Renal pelvis (tissue), 3 donors: Measurements from ENCODE around the gene BAD. TPM values are rescaled to one million over a fixed set of nuclear protein-coding genes. Genes with fewer than 3 reads are reported as not detected.

Experiments
- polyA plus RNA-seq, 3 donors: library from polyadenylated mRNA; unstranded; fragments of 120-200 nt; gene quantifications; one replicate each; pipeline ENCODE4 v1.2.1, GENCODE V29; 2013; ENCODE audit not compliant: insufficient read length in 3 of 3

BAD gene
- polyA plus RNA-seq, 3 donors: 51.8 to 67.3 (median 61.2) TPM

Other genes with a start within 250 kb of the BAD start
- gene FLRT1, start 248.7 kb downstream of the BAD start, polyA plus RNA-seq: 1 to 10 TPM; 3.3 to 4.0 (median 3.4) TPM
- gene MACROD1, start 118.6 kb downstream of the BAD start, polyA plus RNA-seq: 10 to 100 TPM; 15.2 to 18.9 (median 16.1) TPM
- gene STIP1, start 98.5 kb downstream of the BAD start, polyA plus RNA-seq: 100 to 1,000 TPM; 165 to 203 (median 189) TPM
- gene FERMT3, start 77.9 kb downstream of the BAD start, polyA plus RNA-seq: 1 to 10 TPM; 4.7 to 7.5 (median 5.9) TPM
- 10 to 100 TPM; 50.9 to 53.4 (median 51.8) TPM for gene TRPT1, start 58.5 kb downstream of the BAD start, polyA plus RNA-seq
- 10 to 100 TPM; 27.9 to 34.4 (median 30.1) TPM for gene NUDT22, start 58.4 kb downstream of the BAD start, polyA plus RNA-seq
- gene DNAJC4, start 54.1 kb downstream of the BAD start, polyA plus RNA-seq: 10 to 100 TPM; 63.7 to 79.3 (median 69.9) TPM
- 100 to 1,000 TPM in 1 of 3 donors, 10 to 100 TPM in 2; 92.3 to 102 (median 92.6) TPM for gene VEGFB, start 50.1 kb downstream of the BAD start, polyA plus RNA-seq
- 100 to 1,000 TPM in 2 of 3 donors, 10 to 100 TPM in 1; 98.7 to 122 (median 101) TPM for gene FKBP2, start 43.6 kb downstream of the BAD start, polyA plus RNA-seq
- gene PPP1R14B, start 37.7 kb downstream of the BAD start, polyA plus RNA-seq: 10 to 100 TPM; 66.6 to 98.3 (median 90.5) TPM
- gene PLCB3, start 33.1 kb downstream of the BAD start, polyA plus RNA-seq: 10 to 100 TPM; 13.7 to 17.7 (median 15.8) TPM
- 10 to 100 TPM; 44.0 to 46.2 (median 45.3) TPM for gene GPR137, start 1.2 kb upstream of the BAD start, polyA plus RNA-seq
- under 1 TPM in 1 of 3 donors, not detected in 2; 0.06 TPM for gene KCNK4, start 6.6 kb upstream of the BAD start, polyA plus RNA-seq
- gene CATSPERZ, start 15.7 kb upstream of the BAD start, polyA plus RNA-seq: not detected
- 10 to 100 TPM; 27.9 to 34.5 (median 30.8) TPM for gene ESRRA, start 20.9 kb upstream of the BAD start, polyA plus RNA-seq
- gene TRMT112, start 32.9 kb upstream of the BAD start, polyA plus RNA-seq: 100 to 1,000 TPM; 242 to 262 (median 252) TPM
- 100 to 1,000 TPM; 205 to 244 (median 225) TPM for gene PRDX5, start 33.5 kb upstream of the BAD start, polyA plus RNA-seq
- 1 to 10 TPM; 3.2 to 4.0 (median 3.4) TPM for gene CCDC88B, start 55.5 kb upstream of the BAD start, polyA plus RNA-seq
- 10 to 100 TPM; 13.2 to 15.7 (median 14.7) TPM for gene RPS6KA4, start 74.5 kb upstream of the BAD start, polyA plus RNA-seq